HG02870 (cell line): ENCODE data around the gene EFCAB6.

Experiments
- ATAC-seq: cut with Tn5 transposase; IDR thresholded peaks from one replicate; pipeline ENCODE4 v1.9.1; 2021; ENCODE audit warnings: mild to moderate bottlenecking, moderate library complexity; ENCODE audit not compliant: unreplicated experiment

EFCAB6 gene

GRCh38 chr22:43831561-43832392 is 19.7 kb upstream of the EFCAB6 start:
- ATAC-seq = no peak

GRCh38 chr22:43830931-43831560 is 18.9 kb upstream of the EFCAB6 start:
- no peak for ATAC-seq

GRCh38 chr22:43829904-43830851 is 18.1 kb upstream of the EFCAB6 start:
- ATAC-seq = no peak

GRCh38 chr22:43828998-43829782 is 17.1 kb upstream of the EFCAB6 start:
- no peak for ATAC-seq

GRCh38 chr22:43828725-43828997 is 16.6 kb upstream of the EFCAB6 start:
- ATAC-seq = no peak

GRCh38 chr22:43827926-43828724 is 16.0 kb upstream of the EFCAB6 start:
- ATAC-seq = no peak

GRCh38 chr22:43827003-43827735 is 15.1 kb upstream of the EFCAB6 start:
- no peak for ATAC-seq

GRCh38 chr22:43826142-43827002 is 14.3 kb upstream of the EFCAB6 start:
- ATAC-seq = no peak

GRCh38 chr22:43825651-43826050 is 13.5 kb upstream of the EFCAB6 start:
- ATAC-seq = no peak

GRCh38 chr22:43824724-43825420 is 12.8 kb upstream of the EFCAB6 start:
- ATAC-seq = no peak

- ATAC-seq = no peak
These were observed 12.0 kb upstream of the EFCAB6 start for GRCh38 chr22:43823911-43824665.

GRCh38 chr22:43823353-43823908 is 11.3 kb upstream of the EFCAB6 start:
- no peak for ATAC-seq

- ATAC-seq = no peak
These were observed 9.7 kb upstream of the EFCAB6 start for GRCh38 chr22:43821606-43822425.

- ATAC-seq = no peak
These were observed 8.7 kb upstream of the EFCAB6 start for GRCh38 chr22:43820651-43821305.

- ATAC-seq = no peak
These were observed 8.0 kb upstream of the EFCAB6 start for GRCh38 chr22:43819931-43820640.
